Upper lobe of left lung (tissue), 6 donors: ENCODE results near the gene ANKS1B. TPM values are rescaled to one million over a fixed set of nuclear protein-coding genes. Genes with fewer than 3 reads are reported as not detected.

Source experiments
- ATAC-seq, 2 donors: fragments of 200-7000 bp; cut with Tn5 transposase; one replicate each; pipeline ENCODE4 v1.9.1; 2022; ENCODE audit warnings: mild to moderate bottlenecking in 2 of 2, moderate library complexity in 2 of 2; ENCODE audit not compliant: low FRiP score in 2 of 2
- DNase-seq, 2 donors: peaks; one replicate each; pipeline ENCODE4 v3.0.0-alpha.2; 2019 to 2020
- H3K27ac ChIP-seq, 4 donors: fragments of 200-600 bp; sonication (generic); one replicate each; pipeline ENCODE4 v1.5.1; 2016 to 2019
- H3K27me3 ChIP-seq, 4 donors: fragments of 200-600 bp; sonication (generic); one replicate each; pipeline ENCODE4 v1.5.1; 2017 to 2019
- H3K36me3 ChIP-seq, 4 donors: fragments of 200-600 bp; sonication (generic); one replicate each; pipeline ENCODE4 v1.5.1; 2016 to 2019
- H3K4me1 ChIP-seq, 4 donors: fragments of 200-600 bp; sonication (generic); one replicate each; pipeline ENCODE4 v1.5.1; 2018 to 2019
- H3K4me3 ChIP-seq, 4 donors: fragments of 200-600 bp; sonication (generic); one replicate each; pipeline ENCODE4 v1.5.1; 2017 to 2019; ENCODE audit warnings: mild to moderate bottlenecking in 2 of 4, moderate library complexity in 1 of 4
- H3K9me3 ChIP-seq, 4 donors: fragments of 200-600 bp; sonication (generic); one replicate each; pipeline ENCODE4 v1.5.1; 2018 to 2019
- CTCF ChIP-seq, 6 experiments: fragments of 450-650 bp in 4 of 6; fragments of 200-600 bp in 2 of 6; sonication (generic) in 2 of 6; IDR thresholded peaks; one replicate each; pipeline ENCODE4 v1.5.1; 2016 to 2019; ENCODE audit warnings: antibody characterized with exemption in 6 of 6
- EP300 ChIP-seq, 4 donors: sonication (generic); formaldehyde crosslinking; IDR thresholded peaks; one replicate each; pipeline ENCODE4 v1.5.1; 2017; ENCODE audit warnings: antibody characterized with exemption in 4 of 4, control low read depth in 2 of 4
- POLR2A ChIP-seq, 4 donors: fragments of 450-650 bp; IDR thresholded peaks; one replicate each; pipeline ENCODE4 v1.5.1; 2016 to 2017; ENCODE audit warnings: antibody characterized with exemption in 4 of 4, mild to moderate bottlenecking in 2 of 4
- POLR2AphosphoS5 ChIP-seq, 2 donors: sonication (generic); formaldehyde crosslinking; IDR thresholded peaks; one replicate each; pipeline ENCODE4 v1.5.1; 2017; ENCODE audit warnings: antibody characterized with exemption in 2 of 2
- WGBS, 2 donors: methylation state at CpG; one replicate each; pipeline ENCODE4 v1.1.5; 2017 to 2018; 5-methylcytosine and 5-hydroxymethylcytosine counted together
- total RNA-seq, 6 donors: library from RNA; depleted of rRNA in 4 of 6; stranded (reverse); fragments of >200 nt in 4 of 6; gene quantifications; one replicate each; pipeline versions ENCODE4 v1.1.0 to v1.2.1, GENCODE V29; 2016 to 2021
- donor health status: DM: no; HTN: no; CAD: no; lungs with moderate emphysema.
- donor health status: DM: no; HTN: yes; CAD: no; lungs with severe emphysema.

The ANKS1B gene
- total RNA-seq, 6 donors from 2014 or later: 5.1 to 23.7 (median 7.2) TPM

GRCh38 chr12:98894412-98895085 is 1090.2 kb downstream of the ANKS1B start:
- ATAC-seq (peak in 1 of 2 donors; percentile 17), DNase-seq (peak in 1 of 2 donors; percentile 72)
- peaks cover 0 to 12% (median 5%) of the 10 kb centered on the region in 4 donors for H3K4me1 ChIP-seq
- H3K9me3 ChIP-seq: no peaks in the 10 kb centered on the region
- WGBS, 2 donors: 3 to 8% methylated on average over 3 to 32 of the region's 96 CpGs
- no peak overlapping the region for H3K27ac ChIP-seq
- H3K4me3 ChIP-seq: peak overlapping the region in 3 of 4 donors; percentile 15 to 19 (median 18)
- TF ChIP-seq POLR2AphosphoS5 (IDR thresholded peaks at IDR 0.05) (no peak), CTCF (IDR thresholded peaks at IDR 0.05) (no peak), POLR2A (IDR thresholded peaks at IDR 0.05) (no peak), EP300 (IDR thresholded peaks at IDR 0.05) (no peak)
- H3K27me3 ChIP-seq: peaks cover 0 to 19% (median 8%) of the 10 kb centered on the region in 4 donors
- H3K36me3 ChIP-seq: no peaks in the 10 kb centered on the region

- H3K4me1 ChIP-seq: peaks cover 0 to 12% (median 5%) of the 10 kb centered on the region in 4 donors
- whole genome bisulfite sequencing, 2 donors: 5 to 8% methylated on average over 27 of the region's 27 CpGs
- no peak overlapping the region for H3K27ac ChIP-seq
- H3K36me3 ChIP-seq: no peaks in the 10 kb centered on the region
- ATAC-seq (no peak), DNase-seq (no peak)
- H3K27me3 ChIP-seq: peaks cover 0 to 19% (median 8%) of the 10 kb centered on the region in 4 donors
- no peaks in the 10 kb centered on the region for H3K9me3 ChIP-seq
- no peak overlapping the region for H3K4me3 ChIP-seq
- TF ChIP-seq CTCF (IDR thresholded peaks at IDR 0.05) (no peak), POLR2AphosphoS5 (IDR thresholded peaks at IDR 0.05) (no peak), EP300 (IDR thresholded peaks at IDR 0.05) (no peak), POLR2A (IDR thresholded peaks at IDR 0.05) (no peak)
Measured at GRCh38 chr12:98893675-98894411, 1090.9 kb downstream of the ANKS1B start.

GRCh38 chr12:98893126-98893674 is 1091.5 kb downstream of the ANKS1B start:
- no peaks in the 10 kb centered on the region for H3K36me3 ChIP-seq
- no peak for ATAC-seq
- no peaks in the 10 kb centered on the region for H3K9me3 ChIP-seq
- peaks cover 0 to 19% (median 8%) of the 10 kb centered on the region in 4 donors for H3K27me3 ChIP-seq
- WGBS, 2 donors: 22 to 23% methylated on average over 11 of the region's 11 CpGs
- no peak overlapping the region for H3K27ac ChIP-seq
- no peak for DNase-seq
- peaks cover 0 to 12% (median 5%) of the 10 kb centered on the region in 4 donors for H3K4me1 ChIP-seq
- H3K4me3 ChIP-seq: no peak overlapping the region
- no peak for TF ChIP-seq EP300 (IDR thresholded peaks at IDR 0.05)
- no peak for TF ChIP-seq POLR2AphosphoS5 (IDR thresholded peaks at IDR 0.05)

- H3K4me3 ChIP-seq: no peak overlapping the region
- TF ChIP-seq POLR2A (IDR thresholded peaks at IDR 0.05) (no peak), POLR2AphosphoS5 (IDR thresholded peaks at IDR 0.05) (no peak), CTCF (IDR thresholded peaks at IDR 0.05) (no peak), EP300 (IDR thresholded peaks at IDR 0.05) (no peak)
- no peak overlapping the region for H3K27ac ChIP-seq
- H3K36me3 ChIP-seq: no peaks in the 10 kb centered on the region
- H3K9me3 ChIP-seq: no peaks in the 10 kb centered on the region
- no peak for ATAC-seq
- H3K27me3 ChIP-seq: no peaks in the 10 kb centered on the region
- H3K4me1 ChIP-seq: no peaks in the 10 kb centered on the region
- no peak for DNase-seq
- WGBS, 2 donors: 52 to 59% methylated on average over 2 of the region's 2 CpGs
Measured at GRCh38 chr12:98885778-98886177, 1099.0 kb downstream of the ANKS1B start.

GRCh38 chr12:98883231-98883630 is 1101.5 kb downstream of the ANKS1B start:
- H3K27ac ChIP-seq: no peak overlapping the region
- no peaks in the 10 kb centered on the region for H3K36me3 ChIP-seq
- no peaks in the 10 kb centered on the region for H3K4me1 ChIP-seq
- H3K27me3 ChIP-seq: no peaks in the 10 kb centered on the region
- no peak overlapping the region for H3K4me3 ChIP-seq
- TF ChIP-seq CTCF (IDR thresholded peaks at IDR 0.05): no peak
- TF ChIP-seq POLR2AphosphoS5 (IDR thresholded peaks at IDR 0.05): no peak
- TF ChIP-seq POLR2A (IDR thresholded peaks at IDR 0.05): no peak
- no peak for TF ChIP-seq EP300 (IDR thresholded peaks at IDR 0.05)
- ATAC-seq: no peak
- 64 to 68% methylated on average over 2 of the region's 2 CpGs for WGBS, 2 donors
- H3K9me3 ChIP-seq: no peaks in the 10 kb centered on the region
- no peak for DNase-seq
